PC-3 (cell line): ENCODE results near the gene LHFPL3. TPM values are rescaled to one million over a fixed set of nuclear protein-coding genes. Genes with fewer than 3 reads are reported as not detected.
A peak's percentile ranks its signal among the peaks of the same experiment; 100 is the strongest.

Experiments used
- ATAC-seq: fragments of 200-7000 bp; cut with Tn5 transposase; 2 replicates; pipeline ENCODE4 v1.9.1; 2020; ENCODE audit warnings: mild to moderate bottlenecking, moderate library complexity
- BruUV-seq: library from RNA; stranded (reverse); fragments of 400-500 nt; replicated peaks from 2 replicates; lab custom pipeline; 2021; lab: Mats Ljungman, UMichigan
- CTCF ChIA-PET: fragments of 300-600 bp; sonication (Branson Sonifier 250); formaldehyde crosslinking; loops from one replicate; lab custom pipeline; 2022; ENCODE audit warnings: antibody characterized with exemption; lab: Charles Lee
- POLR2A ChIA-PET: fragments of 300-600 bp; sonication (Branson Sonifier 250); formaldehyde crosslinking; loops from one replicate; lab custom pipeline; 2022; ENCODE audit warnings: antibody characterized with exemption; ENCODE audit not compliant: unreplicated experiment; lab: Charles Lee
- DNase-seq: peaks from one replicate; pipeline ENCODE4 v3.0.0-alpha.2; 2015
- H2AFZ ChIP-seq: fragments of 300-600 bp; sonication (generic); 2 replicates; pipeline ENCODE4 v1.6.0; 2016; ENCODE audit warnings: antibody characterized with exemption, low read length
- H3F3A ChIP-seq: fragments of 300-600 bp; sonication (generic); one replicate; pipeline ENCODE4 v1.6.0; 2017; ENCODE audit warnings: antibody characterized with exemption, low read length, control low read depth, mild to moderate bottlenecking; ENCODE audit not compliant: unreplicated experiment
- H3K27ac ChIP-seq: fragments of 300-600 bp; sonication (generic); 2 replicates; pipeline ENCODE4 v1.5.1; 2016; ENCODE audit warnings: mild to moderate bottlenecking, low read length
- H3K27me3 ChIP-seq: fragments of 300-600 bp; sonication (generic); 2 replicates; pipeline ENCODE4 v1.6.1; 2016; ENCODE audit warnings: low read length, mixed read lengths
- H3K36me3 ChIP-seq: fragments of 300-600 bp; sonication (generic); 2 replicates; pipeline ENCODE4 v1.6.1; 2016; ENCODE audit warnings: low read depth, mixed run types, low read length, mixed read lengths
- H3K4me1 ChIP-seq: fragments of 300-600 bp; sonication (generic); 2 replicates; pipeline ENCODE4 v1.5.1; 2016; ENCODE audit warnings: low read length; ENCODE audit not compliant: insufficient read depth
- H3K4me2 ChIP-seq: fragments of 300-600 bp; sonication (generic); 2 replicates; pipeline ENCODE4 v1.6.0; 2016; ENCODE audit warnings: low read length
- H3K4me3 ChIP-seq: fragments of 300-600 bp; sonication (generic); 2 replicates; pipeline ENCODE4 v1.5.1; 2016; ENCODE audit warnings: mild to moderate bottlenecking, low read length, mixed read lengths
- H3K79me2 ChIP-seq: fragments of 300-600 bp; sonication (generic); 2 replicates; pipeline ENCODE4 v1.6.1; 2017; ENCODE audit warnings: low read length, mixed read lengths
- H3K9ac ChIP-seq: fragments of 300-600 bp; sonication (generic); 2 replicates; pipeline ENCODE4 v1.6.0; 2016; ENCODE audit warnings: mild to moderate bottlenecking, low read length
- H3K9me2 ChIP-seq: fragments of 300-600 bp; sonication (generic); replicated peaks from 2 replicates; pipeline ENCODE4 v1.6.1; 2016; ENCODE audit warnings: mixed run types, low read length, mixed read lengths
- H3K9me3 ChIP-seq: fragments of 300-600 bp; sonication (generic); 2 replicates; pipeline ENCODE4 v1.6.1; 2016; ENCODE audit warnings: low read length, mixed read lengths
- H4K20me1 ChIP-seq: fragments of 300-600 bp; sonication (generic); 2 replicates; pipeline ENCODE4 v1.6.1; 2016; ENCODE audit warnings: low read length, mixed read lengths
- EZH2 ChIP-seq: fragments of 300-600 bp; sonication (generic); IDR thresholded peaks from one replicate; pipeline ENCODE4 v1.6.1; 2017; ENCODE audit warnings: antibody characterized with exemption, mild to moderate bottlenecking, low read length; ENCODE audit not compliant: unreplicated experiment
- EZH2phosphoT487 ChIP-seq: fragments of 300-600 bp; sonication (generic); IDR thresholded peaks from 2 replicates; pipeline ENCODE4 v1.6.1; 2018; ENCODE audit warnings: mild to moderate bottlenecking, antibody characterized with exemption, low read length, borderline replicate concordance
- intact Hi-C: fragments of 100-400 bp; cut with micrococcal nuclease; formaldehyde crosslinking; loops from 2 replicates; pipeline ENCODE4 v1.9.0; 2023
- total RNA-seq: library from RNA; depleted of rRNA; stranded (reverse); fragments of >200 nt; gene quantifications from 2 replicates; pipeline ENCODE4 v1.2.3, GENCODE V29; 2014
- TF ChIP-seq, protein P1 (sequence below): fragments of 300-600 bp; sonication (generic); conservative IDR thresholded peaks from 2 replicates; pipeline ENCODE4 v1.5.1; 2017; ENCODE audit warnings: antibody characterized with exemption, low read depth, mild to moderate bottlenecking, low read length

The LHFPL3 gene
- total RNA-seq, 1 experiment from 2014 or later, result not detected

DNA sequence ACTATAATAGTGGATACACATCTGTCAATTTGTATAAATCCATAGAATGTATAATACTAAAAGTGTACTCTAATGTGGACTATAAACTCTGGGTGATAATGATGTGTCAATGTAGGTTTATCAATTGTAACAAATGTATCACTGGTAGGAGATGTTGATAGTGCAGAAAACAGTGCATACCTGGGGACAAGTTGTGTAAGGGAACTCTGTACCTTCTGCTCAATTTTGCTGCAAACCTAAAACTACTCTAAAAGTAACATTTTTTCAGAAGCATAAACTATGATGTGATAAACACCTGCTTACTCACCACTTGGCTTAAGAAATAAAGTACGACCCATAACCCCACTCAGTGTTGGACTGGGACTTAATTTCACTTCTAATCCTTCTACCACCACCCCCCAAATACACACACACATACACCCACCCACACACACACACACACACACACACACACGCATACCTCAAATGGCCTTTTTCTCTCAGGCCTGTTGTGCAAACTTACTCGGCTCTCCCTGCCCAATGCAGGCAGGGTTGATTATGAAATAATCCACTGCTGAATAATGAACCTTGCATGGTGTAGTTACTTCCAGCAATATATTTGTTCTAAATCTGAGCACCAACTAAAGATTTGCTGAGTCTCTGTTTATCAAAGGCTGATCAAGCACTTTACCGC lies 531.5 kb downstream of the LHFPL3 start:
- ATAC-seq, result no peak
- no peaks in the 10 kb centered on the region for H3K36me3 ChIP-seq
- H3F3A ChIP-seq, result no peaks in the 10 kb centered on the region
- H3K9me3 ChIP-seq, result no peaks in the 10 kb centered on the region
- no peaks in the 10 kb centered on the region for H3K9me2 ChIP-seq
- no peak for DNase-seq
- TF ChIP-seq, protein P1, sequence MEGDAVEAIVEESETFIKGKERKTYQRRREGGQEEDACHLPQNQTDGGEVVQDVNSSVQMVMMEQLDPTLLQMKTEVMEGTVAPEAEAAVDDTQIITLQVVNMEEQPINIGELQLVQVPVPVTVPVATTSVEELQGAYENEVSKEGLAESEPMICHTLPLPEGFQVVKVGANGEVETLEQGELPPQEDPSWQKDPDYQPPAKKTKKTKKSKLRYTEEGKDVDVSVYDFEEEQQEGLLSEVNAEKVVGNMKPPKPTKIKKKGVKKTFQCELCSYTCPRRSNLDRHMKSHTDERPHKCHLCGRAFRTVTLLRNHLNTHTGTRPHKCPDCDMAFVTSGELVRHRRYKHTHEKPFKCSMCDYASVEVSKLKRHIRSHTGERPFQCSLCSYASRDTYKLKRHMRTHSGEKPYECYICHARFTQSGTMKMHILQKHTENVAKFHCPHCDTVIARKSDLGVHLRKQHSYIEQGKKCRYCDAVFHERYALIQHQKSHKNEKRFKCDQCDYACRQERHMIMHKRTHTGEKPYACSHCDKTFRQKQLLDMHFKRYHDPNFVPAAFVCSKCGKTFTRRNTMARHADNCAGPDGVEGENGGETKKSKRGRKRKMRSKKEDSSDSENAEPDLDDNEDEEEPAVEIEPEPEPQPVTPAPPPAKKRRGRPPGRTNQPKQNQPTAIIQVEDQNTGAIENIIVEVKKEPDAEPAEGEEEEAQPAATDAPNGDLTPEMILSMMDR, result no peak
- no peak for TF ChIP-seq EZH2phosphoT487
- TF ChIP-seq EZH2, result no peak
- BruUV-seq, result no TSS peak
- ChIA-PET CTCF (no interaction called here), POLR2A (no interaction called here)
- intact Hi-C loops, result no loop called here
- H3K27ac ChIP-seq, result no peak overlapping the region
- no peak overlapping the region for H3K4me2 ChIP-seq
- H3K4me3 ChIP-seq, result no peak overlapping the region
- H2AFZ ChIP-seq, result no peak overlapping the region
- 0 out of 2 replicates have a peak, but pooled peaks cover 3% of the 10 kb centered on the region for H3K4me1 ChIP-seq
- no peaks in the 10 kb centered on the region for H3K79me2 ChIP-seq
- H3K9ac ChIP-seq, result no peak overlapping the region
- H4K20me1 ChIP-seq, result no peaks in the 10 kb centered on the region
- peaks cover 30% of the 10 kb centered on the region for H3K27me3 ChIP-seq

DNA sequence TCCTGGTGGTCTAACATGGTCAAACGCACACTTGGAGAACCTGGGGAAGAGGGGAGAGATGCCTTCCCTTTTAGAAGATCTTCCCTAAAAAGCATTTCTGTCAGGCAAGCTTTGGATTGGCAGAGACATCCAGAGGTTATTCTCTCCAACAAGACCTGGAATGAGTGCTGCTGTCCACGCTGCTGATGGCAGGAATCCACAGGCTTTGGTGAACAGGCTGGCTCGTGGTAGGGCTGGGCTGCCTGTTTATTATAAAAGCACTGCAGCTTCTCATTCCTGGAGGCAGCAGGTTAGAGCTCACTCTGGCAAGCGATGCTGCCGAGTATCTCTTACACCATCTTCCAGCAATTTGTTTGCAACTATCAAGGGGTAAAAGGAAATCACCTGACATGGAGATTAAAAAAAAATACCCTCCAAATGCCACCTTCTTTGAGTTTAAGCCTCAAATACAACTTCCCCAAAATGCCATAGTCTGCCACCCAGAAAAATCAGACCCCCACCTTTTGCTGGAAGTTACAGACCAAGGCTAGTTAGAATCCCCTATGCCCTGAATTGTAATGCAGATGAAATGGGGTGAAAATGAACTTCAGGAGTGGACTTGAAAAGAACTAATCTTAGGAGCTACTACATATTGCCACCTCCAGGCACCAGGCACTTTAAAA lies 533.5 kb downstream of the LHFPL3 start:
- intact Hi-C loops, result no loop called here
- Histone ChIP-seq H3K9me2 (no peaks in the 10 kb centered on the region), H3K27ac (no peak overlapping the region), H3K36me3 (no peaks in the 10 kb centered on the region), H3K9me3 (no peaks in the 10 kb centered on the region), H3K9ac (no peak overlapping the region), H3K4me2 (no peak overlapping the region), H3F3A (no peaks in the 10 kb centered on the region), H3K4me1 (0 out of 2 replicates have a peak, but pooled peaks cover 3% of the 10 kb centered on the region), H2AFZ (no peak overlapping the region), H3K4me3 (no peak overlapping the region), H3K79me2 (no peaks in the 10 kb centered on the region), H3K27me3 (peaks cover 30% of the 10 kb centered on the region), H4K20me1 (no peaks in the 10 kb centered on the region)
- ChIA-PET CTCF (interaction anchor here (0.8 kb wide), 1 partner anchor 218 kb away, joined by 3 read pairs; no protein-coding TSS in a partner anchor), POLR2A (interaction anchor here (0.7 kb wide), 1 partner anchor 375 kb away, joined by 5 read pairs; no protein-coding TSS in a partner anchor)
- no TSS peak for BruUV-seq
- ATAC-seq (no peak), DNase-seq (no peak)
- TF ChIP-seq, protein P1, result no peak
- TF ChIP-seq EZH2, result no peak

DNA sequence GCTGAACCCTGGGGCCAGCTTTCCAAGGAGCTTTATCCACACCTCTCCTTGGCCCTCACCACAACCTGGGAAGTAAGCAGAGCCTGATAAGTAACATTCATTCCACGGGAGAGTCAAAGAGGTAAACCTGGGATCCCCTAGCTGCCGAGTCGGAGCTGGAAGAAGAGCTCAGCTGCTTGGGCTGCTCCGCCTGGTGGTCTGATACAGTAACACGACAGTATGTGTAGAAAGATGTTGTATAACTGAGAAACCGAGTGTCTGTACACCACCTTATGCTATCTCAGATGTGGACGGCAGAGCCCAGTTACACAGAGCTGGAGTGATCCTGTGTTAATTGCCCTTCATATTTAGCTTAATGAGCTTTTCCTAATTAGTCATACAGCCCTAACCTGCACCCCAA lies 534.3 kb downstream of the LHFPL3 start:
- H3K4me2 ChIP-seq, result no peak overlapping the region
- no TSS peak for BruUV-seq
- intact Hi-C loops, result no loop called here
- DNase-seq (peak; percentile 30), ATAC-seq (peak; percentile 54; the same call in 1 of the 2 replicates)
- POLR2A ChIA-PET, result interaction anchor here (0.7 kb wide), 1 partner anchor 376 kb away, joined by 5 read pairs; no protein-coding TSS in a partner anchor
- H3F3A ChIP-seq, result no peaks in the 10 kb centered on the region
- no peaks in the 10 kb centered on the region for H3K79me2 ChIP-seq
- CTCF ChIA-PET, result interaction anchor here (0.8 kb wide), 1 partner anchor 219 kb away, joined by 3 read pairs; no protein-coding TSS in a partner anchor
- no peaks in the 10 kb centered on the region for H3K36me3 ChIP-seq
- no peaks in the 10 kb centered on the region for H4K20me1 ChIP-seq
- no peak overlapping the region for H3K27ac ChIP-seq
- H3K9me2 ChIP-seq, result no peaks in the 10 kb centered on the region
- no peak overlapping the region for H3K9ac ChIP-seq
- H2AFZ ChIP-seq, result no peak overlapping the region
- H3K27me3 ChIP-seq, result peaks cover 30% of the 10 kb centered on the region
- TF ChIP-seq, protein P1, result peak; percentile 58
- TF ChIP-seq EZH2phosphoT487 (no peak), EZH2 (no peak)
- H3K9me3 ChIP-seq, result no peaks in the 10 kb centered on the region
- no peak overlapping the region for H3K4me3 ChIP-seq
- no peaks in the 10 kb centered on the region for H3K4me1 ChIP-seq
